ENCODE results near the gene GMPR.

GMPR gene

DNA sequence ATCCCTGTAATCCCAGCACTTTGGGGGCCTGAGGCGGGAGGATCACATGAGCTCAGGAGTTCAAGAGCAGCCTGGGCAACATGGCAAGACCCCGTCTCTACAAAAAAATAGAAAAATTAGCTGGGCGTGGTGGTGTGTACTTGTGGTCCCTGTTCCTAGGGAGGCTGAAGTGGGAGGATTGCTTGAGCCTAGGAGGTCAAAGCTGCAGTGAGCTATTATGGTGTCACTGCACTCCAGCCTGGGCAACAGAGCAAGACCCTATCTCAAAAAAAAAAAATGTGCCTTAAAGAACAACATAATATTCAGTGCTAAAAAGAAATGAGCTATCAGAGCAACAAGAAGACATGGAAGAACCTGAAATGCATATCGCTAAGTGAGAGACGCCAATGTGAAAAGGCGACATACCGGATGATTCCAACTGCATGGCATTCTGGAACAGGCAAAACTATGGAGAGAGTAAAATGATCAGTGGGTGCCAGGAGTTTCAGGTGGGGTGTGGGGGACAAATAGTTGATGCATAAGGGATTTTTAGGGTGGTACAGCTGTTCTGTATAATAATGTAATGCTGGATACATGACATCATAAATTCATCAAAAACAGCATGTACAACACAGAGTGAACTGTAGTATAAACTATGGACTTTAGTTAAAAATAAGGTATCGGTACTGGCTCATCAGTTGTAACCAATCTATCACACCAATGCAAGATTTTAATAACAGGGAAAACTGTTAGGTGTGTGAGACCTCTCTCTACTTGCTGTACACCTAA lies 80.8 kb downstream of the GMPR start:
- ATAC-seq, result no peak
- no peak for TF ChIP-seq TOX (CRISPR knock-in tag; IDR thresholded peaks at IDR 0.05; ENCODE audit: borderline replicate concordance)
- TF ChIP-seq, protein P1, sequence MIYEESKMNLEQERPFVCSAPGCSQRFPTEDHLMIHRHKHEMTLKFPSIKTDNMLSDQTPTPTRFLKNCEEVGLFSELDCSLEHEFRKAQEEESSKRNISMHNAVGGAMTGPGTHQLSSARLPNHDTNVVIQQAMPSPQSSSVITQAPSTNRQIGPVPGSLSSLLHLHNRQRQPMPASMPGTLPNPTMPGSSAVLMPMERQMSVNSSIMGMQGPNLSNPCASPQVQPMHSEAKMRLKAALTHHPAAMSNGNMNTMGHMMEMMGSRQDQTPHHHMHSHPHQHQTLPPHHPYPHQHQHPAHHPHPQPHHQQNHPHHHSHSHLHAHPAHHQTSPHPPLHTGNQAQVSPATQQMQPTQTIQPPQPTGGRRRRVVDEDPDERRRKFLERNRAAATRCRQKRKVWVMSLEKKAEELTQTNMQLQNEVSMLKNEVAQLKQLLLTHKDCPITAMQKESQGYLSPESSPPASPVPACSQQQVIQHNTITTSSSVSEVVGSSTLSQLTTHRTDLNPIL (CRISPR knock-in tag; IDR thresholded peaks at IDR 0.05; ENCODE audit: low read depth), result no peak
- no peak for TF ChIP-seq RARB (CRISPR knock-in tag; IDR thresholded peaks at IDR 0.05)
- no peak for TF ChIP-seq CSDC2 (CRISPR knock-in tag; IDR thresholded peaks at IDR 0.05)
- TF ChIP-seq GLIS3 (CRISPR knock-in tag; IDR thresholded peaks at IDR 0.05), result no peak
- TF ChIP-seq ZNF565 (CRISPR knock-in tag; conservative IDR thresholded peaks at IDR 0.05; ENCODE audit: low read depth), result no peak
- no peak for TF ChIP-seq ZFP3 (CRISPR knock-in tag; IDR thresholded peaks at IDR 0.05)
- TF ChIP-seq ZFP30 (CRISPR knock-in tag; IDR thresholded peaks at IDR 0.05), result no peak
- TF ChIP-seq, protein P2, sequence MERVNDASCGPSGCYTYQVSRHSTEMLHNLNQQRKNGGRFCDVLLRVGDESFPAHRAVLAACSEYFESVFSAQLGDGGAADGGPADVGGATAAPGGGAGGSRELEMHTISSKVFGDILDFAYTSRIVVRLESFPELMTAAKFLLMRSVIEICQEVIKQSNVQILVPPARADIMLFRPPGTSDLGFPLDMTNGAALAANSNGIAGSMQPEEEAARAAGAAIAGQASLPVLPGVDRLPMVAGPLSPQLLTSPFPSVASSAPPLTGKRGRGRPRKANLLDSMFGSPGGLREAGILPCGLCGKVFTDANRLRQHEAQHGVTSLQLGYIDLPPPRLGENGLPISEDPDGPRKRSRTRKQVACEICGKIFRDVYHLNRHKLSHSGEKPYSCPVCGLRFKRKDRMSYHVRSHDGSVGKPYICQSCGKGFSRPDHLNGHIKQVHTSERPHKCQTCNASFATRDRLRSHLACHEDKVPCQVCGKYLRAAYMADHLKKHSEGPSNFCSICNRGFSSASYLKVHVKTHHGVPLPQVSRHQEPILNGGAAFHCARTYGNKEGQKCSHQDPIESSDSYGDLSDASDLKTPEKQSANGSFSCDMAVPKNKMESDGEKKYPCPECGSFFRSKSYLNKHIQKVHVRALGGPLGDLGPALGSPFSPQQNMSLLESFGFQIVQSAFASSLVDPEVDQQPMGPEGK (CRISPR knock-in tag; IDR thresholded peaks at IDR 0.05; ENCODE audit: borderline replicate concordance), result no peak
- TF ChIP-seq PPARA (CRISPR knock-in tag; IDR thresholded peaks at IDR 0.05; ENCODE audit: borderline replicate concordance), result no peak
- no peak for TF ChIP-seq ISL1 (CRISPR knock-in tag; IDR thresholded peaks at IDR 0.05)
- TF ChIP-seq, protein P3, sequence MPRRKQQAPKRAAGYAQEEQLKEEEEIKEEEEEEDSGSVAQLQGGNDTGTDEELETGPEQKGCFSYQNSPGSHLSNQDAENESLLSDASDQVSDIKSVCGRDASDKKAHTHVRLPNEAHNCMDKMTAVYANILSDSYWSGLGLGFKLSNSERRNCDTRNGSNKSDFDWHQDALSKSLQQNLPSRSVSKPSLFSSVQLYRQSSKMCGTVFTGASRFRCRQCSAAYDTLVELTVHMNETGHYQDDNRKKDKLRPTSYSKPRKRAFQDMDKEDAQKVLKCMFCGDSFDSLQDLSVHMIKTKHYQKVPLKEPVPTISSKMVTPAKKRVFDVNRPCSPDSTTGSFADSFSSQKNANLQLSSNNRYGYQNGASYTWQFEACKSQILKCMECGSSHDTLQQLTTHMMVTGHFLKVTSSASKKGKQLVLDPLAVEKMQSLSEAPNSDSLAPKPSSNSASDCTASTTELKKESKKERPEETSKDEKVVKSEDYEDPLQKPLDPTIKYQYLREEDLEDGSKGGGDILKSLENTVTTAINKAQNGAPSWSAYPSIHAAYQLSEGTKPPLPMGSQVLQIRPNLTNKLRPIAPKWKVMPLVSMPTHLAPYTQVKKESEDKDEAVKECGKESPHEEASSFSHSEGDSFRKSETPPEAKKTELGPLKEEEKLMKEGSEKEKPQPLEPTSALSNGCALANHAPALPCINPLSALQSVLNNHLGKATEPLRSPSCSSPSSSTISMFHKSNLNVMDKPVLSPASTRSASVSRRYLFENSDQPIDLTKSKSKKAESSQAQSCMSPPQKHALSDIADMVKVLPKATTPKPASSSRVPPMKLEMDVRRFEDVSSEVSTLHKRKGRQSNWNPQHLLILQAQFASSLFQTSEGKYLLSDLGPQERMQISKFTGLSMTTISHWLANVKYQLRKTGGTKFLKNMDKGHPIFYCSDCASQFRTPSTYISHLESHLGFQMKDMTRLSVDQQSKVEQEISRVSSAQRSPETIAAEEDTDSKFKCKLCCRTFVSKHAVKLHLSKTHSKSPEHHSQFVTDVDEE (CRISPR knock-in tag; IDR thresholded peaks at IDR 0.05), result no peak
- TF ChIP-seq, protein P4, sequence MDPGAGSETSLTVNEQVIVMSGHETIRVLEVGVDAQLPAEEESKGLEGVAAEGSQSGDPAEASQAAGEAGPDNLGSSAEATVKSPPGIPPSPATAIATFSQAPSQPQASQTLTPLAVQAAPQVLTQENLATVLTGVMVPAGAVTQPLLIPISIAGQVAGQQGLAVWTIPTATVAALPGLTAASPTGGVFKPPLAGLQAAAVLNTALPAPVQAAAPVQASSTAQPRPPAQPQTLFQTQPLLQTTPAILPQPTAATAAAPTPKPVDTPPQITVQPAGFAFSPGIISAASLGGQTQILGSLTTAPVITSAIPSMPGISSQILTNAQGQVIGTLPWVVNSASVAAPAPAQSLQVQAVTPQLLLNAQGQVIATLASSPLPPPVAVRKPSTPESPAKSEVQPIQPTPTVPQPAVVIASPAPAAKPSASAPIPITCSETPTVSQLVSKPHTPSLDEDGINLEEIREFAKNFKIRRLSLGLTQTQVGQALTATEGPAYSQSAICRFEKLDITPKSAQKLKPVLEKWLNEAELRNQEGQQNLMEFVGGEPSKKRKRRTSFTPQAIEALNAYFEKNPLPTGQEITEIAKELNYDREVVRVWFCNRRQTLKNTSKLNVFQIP (CRISPR knock-in tag; IDR thresholded peaks at IDR 0.05; ENCODE audit: borderline replicate concordance, low read depth), result no peak

DNA sequence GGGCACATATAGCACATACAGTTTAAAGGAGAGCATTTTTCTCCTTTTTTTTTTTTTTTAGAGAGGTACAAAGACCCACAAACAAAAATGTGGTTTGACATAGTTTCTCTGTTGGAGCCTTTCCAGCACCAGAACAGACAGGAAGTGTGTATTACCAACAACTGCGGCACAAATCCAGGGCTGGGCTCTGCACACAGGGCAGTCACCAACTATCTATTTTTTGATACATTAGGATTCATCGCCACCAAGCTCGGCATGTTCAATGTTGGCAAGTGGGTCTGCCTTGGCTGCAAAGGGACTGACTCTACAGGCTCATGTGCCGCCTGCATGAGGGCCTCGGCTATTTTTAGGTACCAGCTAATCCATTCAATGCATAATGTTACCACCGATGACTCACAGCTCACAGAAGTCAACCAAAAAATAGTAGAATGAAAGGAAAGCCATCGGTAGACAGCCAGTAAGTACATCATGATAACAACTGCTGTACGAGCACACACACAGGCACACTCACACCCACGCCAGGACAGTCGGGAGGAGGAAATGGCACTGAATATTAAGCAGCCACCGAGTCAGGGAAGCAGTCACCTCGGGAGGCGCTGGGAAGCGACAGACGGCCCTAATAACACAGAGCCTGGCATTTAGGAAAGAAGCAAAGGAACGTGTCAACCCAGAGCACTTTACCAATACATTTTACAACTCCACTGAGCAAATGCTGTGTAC lies 81.6 kb downstream of the GMPR start:
- TF ChIP-seq RARB (CRISPR knock-in tag; IDR thresholded peaks at IDR 0.05) (no peak), PPARA (CRISPR knock-in tag; IDR thresholded peaks at IDR 0.05; ENCODE audit: borderline replicate concordance) (no peak), ISL1 (CRISPR knock-in tag; IDR thresholded peaks at IDR 0.05) (peak; percentile 19; the same call in 1 of the 2 replicates), ZFP30 (CRISPR knock-in tag; IDR thresholded peaks at IDR 0.05) (no peak)
- peak; percentile 91 for ATAC-seq

DNA sequence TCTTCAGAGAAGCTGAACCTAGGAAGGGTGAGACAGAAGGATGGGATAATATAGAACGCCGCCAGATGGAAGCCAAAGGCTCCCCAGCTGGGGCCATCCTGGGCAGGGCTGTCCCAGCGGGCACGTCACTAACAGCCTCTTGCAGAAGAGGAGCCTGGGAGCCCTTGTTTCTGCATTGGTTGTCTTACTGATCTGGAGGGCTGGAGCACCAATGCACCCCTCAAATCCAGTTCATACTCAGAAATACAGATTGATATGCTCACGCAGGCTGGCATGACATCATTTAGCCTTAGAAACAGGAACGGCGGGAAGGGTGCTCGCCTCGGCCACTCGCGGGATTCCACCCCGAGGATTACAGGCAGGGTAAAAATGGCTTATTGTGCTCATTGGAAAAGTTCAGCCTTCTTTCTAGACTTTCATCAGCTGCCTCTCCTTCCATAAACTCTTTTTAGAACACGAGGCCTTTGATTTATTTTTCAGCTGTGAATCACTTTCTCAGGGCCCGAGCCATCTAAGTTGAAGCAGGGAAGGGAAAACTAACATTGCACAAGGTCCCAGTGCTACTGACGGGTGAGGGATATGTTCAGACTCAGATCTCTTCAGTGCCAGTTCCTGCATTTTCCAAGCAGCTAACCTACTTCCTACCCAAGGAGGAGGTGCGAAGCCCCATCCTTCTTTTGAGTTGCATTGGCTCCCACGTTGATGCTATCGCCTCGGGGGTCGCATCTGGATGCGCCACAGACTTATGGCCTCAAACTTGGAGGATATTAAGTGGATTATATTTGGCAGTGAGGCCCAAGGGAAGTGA lies 82.3 kb downstream of the GMPR start:
- peak; percentile 38 for ATAC-seq
- TF ChIP-seq TOX (CRISPR knock-in tag; IDR thresholded peaks at IDR 0.05; ENCODE audit: borderline replicate concordance) (no peak), ZFP30 (CRISPR knock-in tag; IDR thresholded peaks at IDR 0.05) (no peak), ZNF70 (CRISPR knock-in tag; IDR thresholded peaks at IDR 0.05) (no peak), RARB (CRISPR knock-in tag; IDR thresholded peaks at IDR 0.05) (no peak), ZNF565 (CRISPR knock-in tag; conservative IDR thresholded peaks at IDR 0.05; ENCODE audit: low read depth) (no peak), TCF4 (CRISPR knock-in tag; IDR thresholded peaks at IDR 0.05; ENCODE audit: borderline replicate concordance) (no peak)
- TF ChIP-seq, protein P2 (CRISPR knock-in tag; IDR thresholded peaks at IDR 0.05; ENCODE audit: borderline replicate concordance), result no peak
